ENCODE data around the gene CPNE5. TPM values are rescaled to one million over a fixed set of nuclear protein-coding genes. Genes with fewer than 3 reads are reported as not detected.

The CPNE5 gene
- total and polyA plus RNA-seq, 4 donors = 0.93 to 5.2 (median 3.8) TPM

- DNase-seq = no peak
- Histone ChIP-seq H3K27ac (ENCODE audit: low read depth in 1 of 2, low read length in 1 of 2) (no peak overlapping the region), H3K27me3 (ENCODE audit: control insufficient read depth in 3 of 3, insufficient read depth in 3 of 3, low read length in 2 of 3) (no peaks in the 10 kb centered on the region), H3K4me1 (ENCODE audit: control insufficient read depth in 5 of 5, insufficient read depth in 5 of 5, low read length in 5 of 5) (peaks cover 0 to 18% (median 0%) of the 10 kb centered on the region in 5 donors), H3K4me3 (no peak overlapping the region), H3K9me3 (ENCODE audit: control insufficient read depth in 4 of 4, insufficient read depth in 3 of 4, low read length in 3 of 4) (no peaks in the 10 kb centered on the region), H3K36me3 (ENCODE audit: control insufficient read depth in 4 of 4, insufficient read depth in 4 of 4, low read length in 4 of 4) (no peaks in the 10 kb centered on the region), H3K9ac (ENCODE audit: insufficient read depth in 1 of 2, low read length in 2 of 2) (no peak overlapping the region)
- TF ChIP-seq CTCF (IDR thresholded peaks at IDR 0.05; ENCODE audit: control extremely low read depth, extremely low read depth) = no peak
- 83 to 86% methylated on average over 8 of the region's 8 CpGs for WGBS, 2 donors
- ATAC-seq (ENCODE audit: insufficient read depth, low FRiP score) = no peak
Observed at GRCh38 chr6:36781669-36782068, 57.6 kb downstream of the CPNE5 start.

- H3K27me3 ChIP-seq (ENCODE audit: control insufficient read depth in 3 of 3, insufficient read depth in 3 of 3, low read length in 2 of 3) = no peaks in the 10 kb centered on the region
- TF ChIP-seq CTCF (IDR thresholded peaks at IDR 0.05; ENCODE audit: control extremely low read depth, extremely low read depth) = no peak
- H3K4me1 ChIP-seq (ENCODE audit: control insufficient read depth in 5 of 5, insufficient read depth in 5 of 5, low read length in 5 of 5) = peaks cover 0 to 18% (median 0%) of the 10 kb centered on the region in 5 donors
- H3K36me3 ChIP-seq (ENCODE audit: control insufficient read depth in 4 of 4, insufficient read depth in 4 of 4, low read length in 4 of 4) = no peaks in the 10 kb centered on the region
- 44 to 55% methylated on average over 11 of the region's 11 CpGs for WGBS, 2 donors
- H3K27ac ChIP-seq (ENCODE audit: low read depth in 1 of 2, low read length in 1 of 2) = no peak overlapping the region
- H3K9me3 ChIP-seq (ENCODE audit: control insufficient read depth in 4 of 4, insufficient read depth in 3 of 4, low read length in 3 of 4) = no peaks in the 10 kb centered on the region
- H3K9ac ChIP-seq (ENCODE audit: insufficient read depth in 1 of 2, low read length in 2 of 2) = no peak overlapping the region
- ATAC-seq (ENCODE audit: insufficient read depth, low FRiP score) = no peak
- DNase-seq = no peak
- no peak overlapping the region for H3K4me3 ChIP-seq
Observed at GRCh38 chr6:36780442-36781177, 58.6 kb downstream of the CPNE5 start.

- H3K9ac ChIP-seq (ENCODE audit: insufficient read depth in 1 of 2, low read length in 2 of 2) = no peak overlapping the region
- no peaks in the 10 kb centered on the region for H3K27me3 ChIP-seq (ENCODE audit: control insufficient read depth in 3 of 3, insufficient read depth in 3 of 3, low read length in 2 of 3)
- TF ChIP-seq CTCF (IDR thresholded peaks at IDR 0.05; ENCODE audit: control extremely low read depth, extremely low read depth) = no peak
- WGBS, 2 donors = 79 to 80% methylated on average over 5 of the region's 5 CpGs
- peaks cover 0 to 16% (median 0%) of the 10 kb centered on the region in 5 donors for H3K4me1 ChIP-seq (ENCODE audit: control insufficient read depth in 5 of 5, insufficient read depth in 5 of 5, low read length in 5 of 5)
- no peaks in the 10 kb centered on the region for H3K9me3 ChIP-seq (ENCODE audit: control insufficient read depth in 4 of 4, insufficient read depth in 3 of 4, low read length in 3 of 4)
- no peak overlapping the region for H3K27ac ChIP-seq (ENCODE audit: low read depth in 1 of 2, low read length in 1 of 2)
- no peak overlapping the region for H3K4me3 ChIP-seq
- no peak for ATAC-seq (ENCODE audit: insufficient read depth, low FRiP score)
- DNase-seq = no peak
- no peaks in the 10 kb centered on the region for H3K36me3 ChIP-seq (ENCODE audit: control insufficient read depth in 4 of 4, insufficient read depth in 4 of 4, low read length in 4 of 4)
Observed at GRCh38 chr6:36779227-36779626, 60.0 kb downstream of the CPNE5 start.

Data from lung (tissue), 12 donors.